GM12878 (cell line): Measurements from ENCODE around the gene YEATS2. TPM values are rescaled to one million over a fixed set of nuclear protein-coding genes. Genes with fewer than 3 reads are reported as not detected.

Source experiments
- ATAC-seq: fragments of 200-7000 bp; cut with Tn5 transposase; 3 replicates; pipeline ENCODE4 v1.9.1; 2020; ENCODE audit warnings: mild to moderate bottlenecking, moderate library complexity
- BruUV-seq: library from RNA; stranded (reverse); fragments of 400-500 nt; replicated peaks from 2 replicates; lab custom pipeline; 2021; lab: Mats Ljungman, UMichigan
- CTCF ChIA-PET: fragments of 300-600 bp; sonication (Branson Sonifier 250); formaldehyde crosslinking; extraction: SDS; loops from one replicate; lab custom pipeline; 2021; ENCODE audit warnings: inconsistent platforms; lab: Yijun Ruan, JAX
- POLR2A ChIA-PET: fragments of 350-600 bp; formaldehyde crosslinking; extraction: SDS; loops from one replicate; lab custom pipeline; 2021; ENCODE audit warnings: inconsistent platforms; lab: Charles Lee
- RAD21 ChIA-PET: fragments of 300-600 bp; sonication (Branson Sonifier 250); formaldehyde crosslinking; loops from one replicate; lab custom pipeline; 2023; ENCODE audit warnings: antibody characterized with exemption; ENCODE audit not compliant: unreplicated experiment; lab: Charles Lee
- SMC1A ChIA-PET: fragments of 300-600 bp; sonication (Branson Sonifier 250); formaldehyde crosslinking; loops from one replicate; lab custom pipeline; 2023; ENCODE audit not compliant: unreplicated experiment, uncharacterized antibody; lab: Charles Lee
- DNase-seq: peaks from one replicate; pipeline ENCODE4 v3.0.0-alpha.2; 2011; ENCODE audit warnings: low read depth, low spot score
- FAIRE-seq: peaks from 3 replicates; lab custom pipeline; 2011; peaks lifted over from hg19 to GRCh38; lab: Jason Lieb, UNC
- H2AFZ ChIP-seq: 2 replicates; pipeline ENCODE4 v1.6.0; 2011; ENCODE audit warnings: low read depth, low read length, control low read depth; ENCODE audit not compliant: control insufficient read depth
- H3K27ac ChIP-seq: 2 replicates; pipeline ENCODE4 v1.5.1; 2011; ENCODE audit warnings: control low read depth; ENCODE audit not compliant: control insufficient read depth, insufficient read depth
- H3K27me3 ChIP-seq, 2 experiments: replicated peaks in 1 of 2; 2 replicates each; pipeline versions ENCODE4 v1.6.0 to v1.6.1; 2011; ENCODE audit warnings: low read length in 1 of 2; ENCODE audit not compliant: control insufficient read depth in 2 of 2, insufficient read depth in 2 of 2
- H3K36me3 ChIP-seq, 2 experiments: 2 replicates each; pipeline ENCODE4 v1.5.1; 2011; ENCODE audit warnings: low read length in 1 of 2; ENCODE audit not compliant: control insufficient read depth in 2 of 2, insufficient read depth in 2 of 2
- H3K4me1 ChIP-seq: 2 replicates; pipeline ENCODE4 v1.6.1; 2011; ENCODE audit warnings: mild to moderate bottlenecking, low read length, moderate library complexity, mixed read lengths; ENCODE audit not compliant: control insufficient read depth, insufficient read depth
- H3K4me2 ChIP-seq: 2 replicates; pipeline ENCODE4 v1.6.0; 2011; ENCODE audit warnings: control low read depth; ENCODE audit not compliant: control insufficient read depth, insufficient read depth
- H3K4me3 ChIP-seq: fragments of 200-600 bp; sonication (generic); 2 replicates; pipeline ENCODE4 v1.5.1; 2016
- H3K79me2 ChIP-seq: 2 replicates; pipeline ENCODE4 v1.6.0; 2011; ENCODE audit warnings: low read length; ENCODE audit not compliant: control insufficient read depth, insufficient read depth
- H3K9ac ChIP-seq: 2 replicates; pipeline ENCODE4 v1.8.0; 2011; ENCODE audit warnings: low read length, control low read depth, mixed read lengths; ENCODE audit not compliant: control insufficient read depth, insufficient read depth
- H3K9me3 ChIP-seq: replicated peaks from 3 replicates; pipeline ENCODE4 v1.5.1; 2011; ENCODE audit warnings: mild to moderate bottlenecking, low read length; ENCODE audit not compliant: control insufficient read depth, insufficient read depth
- H4K20me1 ChIP-seq: 2 replicates; pipeline ENCODE4 v1.6.0; 2011; ENCODE audit not compliant: control insufficient read depth, insufficient read depth
- CEBPZ ChIP-seq: fragments of 150-350 bp; IDR thresholded peaks from 2 replicates; pipeline ENCODE4 v1.6.1; 2016; ENCODE audit warnings: low read depth, low read length
- FOS ChIP-seq: IDR thresholded peaks from 3 replicates; pipeline ENCODE4 v1.6.1; 2011; ENCODE audit warnings: borderline replicate concordance; ENCODE audit not compliant: insufficient read length; ENCODE audit errors: extremely low read depth
- MEF2A ChIP-seq: IDR thresholded peaks from 2 replicates; pipeline ENCODE4 v1.6.1; 2011; ENCODE audit warnings: low read depth, mild to moderate bottlenecking, low read length, moderate library complexity; ENCODE audit not compliant: insufficient read depth
- RB1 ChIP-seq: fragments of 450-650 bp; formaldehyde crosslinking; IDR thresholded peaks from 2 replicates; pipeline ENCODE4 v1.6.1; 2017; ENCODE audit warnings: mild to moderate bottlenecking, borderline replicate concordance
- WGBS: methylation state at CpG from one replicate; pipeline ENCODE4 v1.1.6; 2016; ENCODE audit warnings: low lambda C conversion rate; ENCODE audit not compliant: insufficient replicate concordance, insufficient coverage; ENCODE audit errors: missing lambda C conversion rate; 5-methylcytosine and 5-hydroxymethylcytosine counted together
- in situ Hi-C: fragments of 300-500 bp; cut with MboI; formaldehyde crosslinking; loops from 9 replicates; pipeline ENCODE4 v1.14.3; 2018; ENCODE audit warnings: mixed read lengths
- intact Hi-C: fragments of 100-400 bp; cut with micrococcal nuclease; formaldehyde crosslinking; loops from one replicate; pipeline ENCODE4 v1.14.2; 2022; ENCODE audit not compliant: unreplicated experiment
- polyA plus RNA-seq, 11 experiments: library from polyadenylated mRNA; depleted of rRNA in 4 of 11; unstranded in 6 of 11; stranded (reverse) in 5 of 11; fragments of >200 nt; fragmentation: Nextera tagmentation in 4 of 11; fragmentation: Illumina TruSeq in 1 of 11; extraction: Ambion mirVana in 4 of 11; extraction: Trizol in 1 of 11; gene quantifications; 1 replicate in 1 of 11; 2 replicates in 10 of 11; pipeline versions ENCODE4 v1.2.1 to v1.2.3, GENCODE V29; 2011 to 2016; ENCODE audit warnings: inconsistent platforms in 2 of 11, missing spikeins in 2 of 11, low read depth in 1 of 11
- total RNA-seq, 4 experiments: library from RNA; depleted of rRNA in 3 of 4; stranded (reverse); fragments of >200 nt in 3 of 4; fragmentation: Illumina TruSeq in 1 of 4; extraction: Trizol in 1 of 4; gene quantifications; 2 replicates each; pipeline versions ENCODE4 v1.2.1 to v1.2.3, GENCODE V29; 2013 to 2021

The YEATS2 gene
- total and polyA plus RNA-seq, 10 of the 15 experiments (the other 5 are each of a cell fraction or from before 2014, with no cell fraction given): 1.9 to 65.3 (median 25.8) TPM

GRCh38 chr3:183827809-183828537, 130.4 kb downstream of the YEATS2 start (continued):
- TF ChIP-seq CEBPZ: no peak
- no peak for TF ChIP-seq RB1
- no peak for TF ChIP-seq MEF2A

- CTCF ChIA-PET: interaction anchor here (0.6 kb wide), 1 partner anchor 57 kb away, joined by 3 read pairs; no protein-coding TSS in a partner anchor
Measured at GRCh38 chr3:183828538-183828870, 130.9 kb downstream of the YEATS2 start.

More at GRCh38 chr3:183828538-183828870, 130.9 kb downstream of the YEATS2 start:
- no peak overlapping the region for H3K4me3 ChIP-seq
- H3K4me2 ChIP-seq: no peak overlapping the region
- 97% methylated on average over 7 of the region's 7 CpGs for WGBS
- intact Hi-C loops: no loop called here
- H3K9me3 ChIP-seq: no peaks in the 10 kb centered on the region
- peaks cover 8 to 14% of the 10 kb centered on the region in 2 experiments; a peak in 3 of 4 replicates for H3K36me3 ChIP-seq
- POLR2A ChIA-PET: no interaction called here
- H3K79me2 ChIP-seq: no peaks in the 10 kb centered on the region
- BruUV-seq: no TSS peak
- no peak for TF ChIP-seq FOS
- SMC1A ChIA-PET: no interaction called here
- FAIRE-seq (no peak), ATAC-seq (no peak), DNase-seq (no peak)
- H3K27ac ChIP-seq: no peak overlapping the region
- peaks cover 10% of the 10 kb centered on the region; the same call in 1 of the 2 replicates for H3K4me1 ChIP-seq
- in situ Hi-C loops: no loop called here
- no peaks in the 10 kb centered on the region for H3K27me3 ChIP-seq
- no peak overlapping the region for H3K9ac ChIP-seq
- RAD21 ChIA-PET: no interaction called here
- no peaks in the 10 kb centered on the region for H4K20me1 ChIP-seq
- H2AFZ ChIP-seq: no peak overlapping the region
